ENCODE results near the gene B3GNT3.

- TF ChIP-seq EZH2 (IDR thresholded peaks at IDR 0.05; ENCODE audit: low read length, missing control alignments), result no peak
- TF ChIP-seq, protein P1, sequence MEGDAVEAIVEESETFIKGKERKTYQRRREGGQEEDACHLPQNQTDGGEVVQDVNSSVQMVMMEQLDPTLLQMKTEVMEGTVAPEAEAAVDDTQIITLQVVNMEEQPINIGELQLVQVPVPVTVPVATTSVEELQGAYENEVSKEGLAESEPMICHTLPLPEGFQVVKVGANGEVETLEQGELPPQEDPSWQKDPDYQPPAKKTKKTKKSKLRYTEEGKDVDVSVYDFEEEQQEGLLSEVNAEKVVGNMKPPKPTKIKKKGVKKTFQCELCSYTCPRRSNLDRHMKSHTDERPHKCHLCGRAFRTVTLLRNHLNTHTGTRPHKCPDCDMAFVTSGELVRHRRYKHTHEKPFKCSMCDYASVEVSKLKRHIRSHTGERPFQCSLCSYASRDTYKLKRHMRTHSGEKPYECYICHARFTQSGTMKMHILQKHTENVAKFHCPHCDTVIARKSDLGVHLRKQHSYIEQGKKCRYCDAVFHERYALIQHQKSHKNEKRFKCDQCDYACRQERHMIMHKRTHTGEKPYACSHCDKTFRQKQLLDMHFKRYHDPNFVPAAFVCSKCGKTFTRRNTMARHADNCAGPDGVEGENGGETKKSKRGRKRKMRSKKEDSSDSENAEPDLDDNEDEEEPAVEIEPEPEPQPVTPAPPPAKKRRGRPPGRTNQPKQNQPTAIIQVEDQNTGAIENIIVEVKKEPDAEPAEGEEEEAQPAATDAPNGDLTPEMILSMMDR (conservative IDR thresholded peaks at IDR 0.05 in 1 of 2, IDR thresholded peaks at IDR 0.05 in 1 of 2; ENCODE audit: low read depth in 1 of 2, low read length in 2 of 2), result no peak
Measured at GRCh38 chr19:17752865-17753639, 41.9 kb upstream of the B3GNT3 start.

Data from fibroblast of lung (primary cell).